Jurkat, Clone E6-1 (cell line): ENCODE measurements around the gene BOD1L2.

Experiments used
- DNase-seq: peaks from one replicate; pipeline ENCODE4 v3.0.0-alpha.2; 2011; ENCODE audit warnings: low read depth, low spot score
- H3K4me3 ChIP-seq: 2 replicates; pipeline ENCODE4 v1.5.1; 2011; ENCODE audit warnings: mild to moderate bottlenecking, low read length, control low read depth, moderate library complexity

Gene BOD1L2

GRCh38 chr18:57149051-57149450, 2.2 kb downstream of the BOD1L2 start:
- H3K4me3 ChIP-seq = no peak overlapping the region
- no peak for DNase-seq

- no peak overlapping the region for H3K4me3 ChIP-seq
- no peak for DNase-seq
Observed at GRCh38 chr18:57149531-57149930, 2.6 kb downstream of the BOD1L2 start.

GRCh38 chr18:57150081-57150480, 3.2 kb downstream of the BOD1L2 start:
- H3K4me3 ChIP-seq = no peak overlapping the region
- DNase-seq = no peak

GRCh38 chr18:57150828-57151227, 3.9 kb downstream of the BOD1L2 start:
- no peak overlapping the region for H3K4me3 ChIP-seq
- no peak for DNase-seq

- DNase-seq = no peak
- no peak overlapping the region for H3K4me3 ChIP-seq
Observed at GRCh38 chr18:57154191-57154830, 7.4 kb downstream of the BOD1L2 start.

- no peak for DNase-seq
- H3K4me3 ChIP-seq = no peak overlapping the region
Observed at GRCh38 chr18:57164401-57164800, 17.5 kb downstream of the BOD1L2 start.

GRCh38 chr18:57167617-57168308, 20.9 kb downstream of the BOD1L2 start:
- DNase-seq = no peak
- no peak overlapping the region for H3K4me3 ChIP-seq

GRCh38 chr18:57171026-57171425, 24.1 kb downstream of the BOD1L2 start:
- DNase-seq = no peak
- no peak overlapping the region for H3K4me3 ChIP-seq

GRCh38 chr18:57175532-57175931, 28.6 kb downstream of the BOD1L2 start:
- DNase-seq = no peak
- H3K4me3 ChIP-seq = no peak overlapping the region

- no peak for DNase-seq
Observed at GRCh38 chr18:57185434-57185833, 38.5 kb downstream of the BOD1L2 start.

GRCh38 chr18:57188851-57189557, 42.1 kb downstream of the BOD1L2 start:
- H3K4me3 ChIP-seq = no peak overlapping the region
- no peak for DNase-seq

More at GRCh38 chr18:57185434-57185833, 38.5 kb downstream of the BOD1L2 start:
- no peak overlapping the region for H3K4me3 ChIP-seq

- no peak for DNase-seq
- no peak overlapping the region for H3K4me3 ChIP-seq
Observed at GRCh38 chr18:57190026-57190425, 43.1 kb downstream of the BOD1L2 start.

GRCh38 chr18:57194070-57194469, 47.2 kb downstream of the BOD1L2 start:
- no peak for DNase-seq
- no peak overlapping the region for H3K4me3 ChIP-seq

GRCh38 chr18:57194622-57195021, 47.7 kb downstream of the BOD1L2 start:
- DNase-seq = no peak
- H3K4me3 ChIP-seq = no peak overlapping the region

- no peak overlapping the region for H3K4me3 ChIP-seq
- no peak for DNase-seq
Observed at GRCh38 chr18:57195341-57195740, 48.5 kb downstream of the BOD1L2 start.

GRCh38 chr18:57197261-57197660, 50.4 kb downstream of the BOD1L2 start:
- no peak for DNase-seq
- H3K4me3 ChIP-seq = no peak overlapping the region

GRCh38 chr18:57198073-57198472, 51.2 kb downstream of the BOD1L2 start:
- H3K4me3 ChIP-seq = no peak overlapping the region
- DNase-seq = no peak
